Stimulated activated CD4-positive, alpha-beta T cell treated with anti-CD3 and anti-CD28 coated beads, Interleukin-2, amount 100 ng/mL, for 4 hours (primary cell): Measurements from ENCODE around the gene TAF1L.
A peak's percentile ranks its signal among the peaks of the same experiment; 100 is the strongest.

ENCODE experiments used
- DNase-seq: peaks from one replicate; pipeline ENCODE4 v3.0.0-alpha.2; 2020; ENCODE audit warnings: low read depth

Gene TAF1L

GRCh38 chr9:32589083-32589723 is 46.3 kb downstream of the TAF1L start:
- no peak for DNase-seq

DNA sequence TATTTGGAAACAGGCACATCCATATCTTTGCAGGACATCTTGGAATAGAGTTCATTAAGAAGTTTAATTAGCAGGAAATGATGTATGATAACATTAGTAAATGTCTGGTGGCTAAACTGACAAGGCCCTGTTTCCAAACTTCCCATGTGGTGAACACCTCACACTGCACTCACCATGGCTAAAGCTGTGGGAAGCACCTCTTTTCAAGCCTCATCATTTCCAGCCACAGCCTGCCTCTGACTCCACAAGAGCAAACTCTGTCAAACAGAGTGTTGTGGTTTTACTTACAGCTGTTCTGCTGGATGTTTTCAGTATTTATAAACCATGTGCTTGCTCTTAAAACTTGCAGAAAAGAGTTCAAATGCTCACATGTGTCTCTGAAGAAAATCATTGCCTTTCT is 47.6 kb downstream of the TAF1L start:
- no peak for DNase-seq

DNA sequence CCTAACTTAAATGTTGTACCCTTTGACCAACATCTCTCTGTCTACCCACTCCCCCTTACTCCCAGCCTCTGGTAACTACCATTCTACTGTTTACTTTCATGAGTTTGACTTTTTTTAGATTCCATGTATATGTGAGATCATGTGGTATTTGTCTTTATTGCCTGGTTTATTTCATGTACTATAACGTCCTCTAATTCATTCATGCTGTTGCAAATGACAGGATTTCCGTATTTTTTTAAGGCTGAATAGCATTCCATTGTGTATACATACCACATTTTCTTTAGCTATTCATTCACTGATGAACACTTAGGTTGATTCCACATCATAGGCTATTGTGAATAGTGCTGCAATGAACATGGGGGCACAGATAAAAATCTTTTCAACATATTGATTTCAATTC is 50.7 kb downstream of the TAF1L start:
- DNase-seq: no peak

DNA sequence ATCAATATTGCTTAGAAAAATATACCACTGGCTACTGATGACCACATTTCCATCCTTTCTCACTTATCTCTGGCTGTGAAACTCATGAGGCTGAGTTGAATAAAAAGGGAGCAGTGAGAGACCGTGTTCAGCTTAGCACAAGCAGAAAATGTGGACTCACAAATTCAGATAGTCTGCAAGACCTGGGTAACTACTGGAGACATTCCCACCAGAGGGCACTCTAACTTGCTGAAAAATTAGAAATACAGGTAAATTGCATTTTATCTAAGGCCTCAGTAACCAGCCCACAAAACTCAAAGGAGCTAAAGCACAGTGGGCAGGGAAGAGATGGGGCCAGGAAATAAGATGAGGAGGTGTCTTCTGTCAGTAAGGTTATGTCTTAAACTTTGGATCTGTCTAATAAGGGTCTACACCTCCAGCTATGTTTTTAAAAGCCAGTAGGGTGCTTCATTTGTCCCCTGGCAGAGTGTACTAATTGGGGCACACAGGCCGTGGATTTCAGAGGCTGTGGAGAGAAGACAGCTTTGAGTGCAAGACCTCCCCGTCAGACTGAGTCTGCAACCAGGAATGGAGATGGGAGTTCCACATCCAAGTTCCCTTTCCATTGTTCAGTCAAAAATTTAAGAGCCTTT is 53.8 kb downstream of the TAF1L start:
- peak; percentile 19 for DNase-seq

DNA sequence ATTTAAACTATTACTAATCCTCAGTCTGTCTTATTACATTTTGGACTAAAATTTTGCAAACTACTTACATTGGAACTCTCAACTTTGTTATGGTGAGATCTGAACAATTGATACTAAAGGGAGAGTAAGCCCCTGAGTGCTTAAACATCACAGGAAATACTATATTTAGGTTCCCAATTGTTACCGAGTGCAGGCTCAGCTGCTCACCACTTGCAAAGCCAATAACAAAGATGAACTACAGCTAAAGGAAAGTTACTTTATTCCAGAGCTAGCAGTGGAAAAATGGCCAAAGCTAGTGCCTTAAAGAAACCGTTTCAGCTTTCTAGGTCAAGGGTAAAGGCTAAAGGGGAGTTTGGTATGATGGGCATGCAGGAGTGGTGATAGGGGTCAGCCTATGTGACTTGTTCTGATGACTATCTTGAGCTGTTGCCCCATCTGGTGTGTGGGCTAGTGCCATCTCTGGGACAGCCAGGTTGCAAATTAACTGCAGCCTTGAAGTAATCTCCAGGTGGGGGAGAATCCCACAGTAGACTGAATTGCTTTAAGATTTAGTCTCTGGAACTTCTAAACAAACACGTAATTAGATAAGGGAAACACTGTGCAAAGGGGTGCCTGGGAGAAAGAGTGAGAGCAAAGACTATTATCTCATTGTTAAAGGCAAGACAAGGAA is 54.7 kb downstream of the TAF1L start:
- DNase-seq: no peak

GRCh38 chr9:32579706-32580331 is 55.6 kb downstream of the TAF1L start:
- peak; percentile 70 for DNase-seq
